ENCODE measurements around the gene AKAP5.

- TF ChIP-seq CTCF (IDR thresholded peaks at IDR 0.05) (no peak), ZFX (IDR thresholded peaks at IDR 0.05; ENCODE audit: borderline replicate concordance) (no peak)
Measured at GRCh38 chr14:64504897-64505794, 39.8 kb downstream of the AKAP5 start.
